Epithelial cell of proximal tubule (primary cell): ENCODE results near the gene SEMA4B. TPM values are rescaled to one million over a fixed set of nuclear protein-coding genes. Genes with fewer than 3 reads are reported as not detected.
A peak's percentile ranks its signal among the peaks of the same experiment; 100 is the strongest.
"Not testable (repeated sequence)": the region's sequence is repeated elsewhere in the genome, so short reads cannot be mapped to it uniquely, and the experiment has no call there.

ENCODE experiments used
- DNase-seq: peaks from one replicate; pipeline ENCODE4 v3.0.0-alpha.2; 2011; ENCODE audit warnings: low read depth
- H3K4me3 ChIP-seq: 2 replicates; pipeline ENCODE4 v1.5.1; 2011; ENCODE audit warnings: low read depth, mild to moderate bottlenecking, low read length
- CTCF ChIP-seq: conservative IDR thresholded peaks from 2 replicates; pipeline ENCODE4 v1.5.1; 2012; ENCODE audit warnings: low read depth, mild to moderate bottlenecking, low read length
- total RNA-seq: library from RNA; depleted of rRNA; stranded (reverse); fragments of >200 nt; gene quantifications from 2 replicates; pipeline ENCODE4 v1.2.3, GENCODE V29; 2015

Gene SEMA4B
- total RNA-seq, 1 donor from 2014 or later: 89.6 TPM

GRCh38 chr15:90181776-90182175 lies 19.4 kb upstream of the SEMA4B start:
- H3K4me3 ChIP-seq: no peak overlapping the region
- no peak for DNase-seq
- no peak for TF ChIP-seq CTCF

- H3K4me3 ChIP-seq: peak overlapping the region; percentile 76
- TF ChIP-seq CTCF: no peak
- DNase-seq: peak; percentile 80
Observed at GRCh38 chr15:90184119-90184785, 16.9 kb upstream of the SEMA4B start.

- peak overlapping the region; percentile 76 for H3K4me3 ChIP-seq
- no peak for DNase-seq
- TF ChIP-seq CTCF: no peak
Observed at GRCh38 chr15:90184786-90185704, 16.1 kb upstream of the SEMA4B start.

GRCh38 chr15:90187257-90187868 lies 13.8 kb upstream of the SEMA4B start:
- no peak for DNase-seq
- peak overlapping the region; percentile 34 for H3K4me3 ChIP-seq

GRCh38 chr15:90188065-90188464 lies 13.1 kb upstream of the SEMA4B start:
- not testable (repeated sequence) for DNase-seq, H3K4me3 ChIP-seq

More at GRCh38 chr15:90187257-90187868, 13.8 kb upstream of the SEMA4B start:
- no peak for TF ChIP-seq CTCF

- H3K4me3 ChIP-seq: no peak overlapping the region
- TF ChIP-seq CTCF: no peak
- no peak for DNase-seq
Observed at GRCh38 chr15:90188914-90189748, 12.0 kb upstream of the SEMA4B start.
